UCSD-AML1 (cell line): Measurements from ENCODE around the gene BHLHE40.

Source experiments
- DNase-seq: peaks from one replicate; lab custom pipeline; 2025; ENCODE audit not compliant: unreplicated experiment; lab: John Stamatoyannopoulos, UW

The BHLHE40 gene

GRCh38 chr3:4982773-4983738 lies 3.8 kb downstream of the BHLHE40 start:
- no peak for DNase-seq

- no peak for DNase-seq
Observed at GRCh38 chr3:4983739-4984510, 4.7 kb downstream of the BHLHE40 start.

DNA sequence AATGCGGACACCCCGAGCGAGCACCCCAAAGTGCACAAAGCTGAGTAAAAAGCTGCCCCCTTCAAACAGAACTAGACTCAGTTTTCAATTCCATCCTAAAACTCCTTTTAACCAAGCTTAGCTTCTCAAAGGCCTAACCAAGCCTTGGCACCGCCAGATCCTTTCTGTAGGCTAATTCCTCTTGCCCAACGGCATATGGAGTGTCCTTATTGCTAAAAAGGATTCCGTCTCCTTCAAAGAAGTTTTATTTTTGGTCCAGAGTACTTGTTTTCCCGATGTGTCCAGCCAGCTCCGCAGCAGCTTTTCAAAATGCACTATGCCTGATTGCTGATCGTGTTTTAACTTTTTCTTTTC lies 5.3 kb downstream of the BHLHE40 start:
- no peak for DNase-seq

DNA sequence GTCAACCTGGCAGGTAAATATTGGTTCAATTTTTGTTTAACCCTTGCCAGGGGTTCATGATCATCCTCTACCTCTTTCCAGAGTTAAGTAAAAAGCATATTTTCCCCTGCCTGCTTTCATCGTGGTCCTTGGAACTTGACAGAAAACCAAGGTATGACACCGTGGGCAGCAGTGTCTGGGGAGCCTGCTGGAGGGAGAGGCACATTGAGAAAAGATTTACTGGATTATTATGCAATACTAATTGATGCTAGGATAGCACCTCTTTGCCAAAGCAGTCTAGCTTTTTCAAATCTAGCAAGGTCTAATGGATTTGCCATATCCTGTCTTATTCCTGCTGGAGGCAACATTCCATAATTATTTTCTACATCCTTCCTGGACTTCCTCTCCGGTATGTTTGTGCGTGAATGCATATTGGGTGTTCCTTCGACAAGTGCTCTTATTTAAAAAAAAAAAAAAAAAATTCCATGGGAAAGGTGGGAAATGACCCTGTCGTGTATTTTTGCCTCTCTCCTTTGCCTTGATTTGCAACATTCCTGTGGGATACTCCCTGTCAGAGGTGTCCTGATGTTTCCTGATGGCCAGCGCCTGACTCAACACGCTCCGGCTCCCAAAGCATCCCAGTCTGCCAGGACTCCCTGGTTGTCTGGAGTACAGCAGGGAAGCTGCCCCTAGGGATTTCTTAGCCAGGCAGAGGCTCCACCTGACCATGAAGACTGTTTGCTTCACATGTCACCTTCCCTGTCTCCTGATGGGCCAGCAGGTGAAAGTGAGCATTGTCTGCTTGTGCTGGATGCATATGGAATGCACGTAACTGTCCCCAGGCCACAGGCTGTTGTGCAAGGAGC lies 6.3 kb downstream of the BHLHE40 start:
- DNase-seq: peak; percentile 46

DNA sequence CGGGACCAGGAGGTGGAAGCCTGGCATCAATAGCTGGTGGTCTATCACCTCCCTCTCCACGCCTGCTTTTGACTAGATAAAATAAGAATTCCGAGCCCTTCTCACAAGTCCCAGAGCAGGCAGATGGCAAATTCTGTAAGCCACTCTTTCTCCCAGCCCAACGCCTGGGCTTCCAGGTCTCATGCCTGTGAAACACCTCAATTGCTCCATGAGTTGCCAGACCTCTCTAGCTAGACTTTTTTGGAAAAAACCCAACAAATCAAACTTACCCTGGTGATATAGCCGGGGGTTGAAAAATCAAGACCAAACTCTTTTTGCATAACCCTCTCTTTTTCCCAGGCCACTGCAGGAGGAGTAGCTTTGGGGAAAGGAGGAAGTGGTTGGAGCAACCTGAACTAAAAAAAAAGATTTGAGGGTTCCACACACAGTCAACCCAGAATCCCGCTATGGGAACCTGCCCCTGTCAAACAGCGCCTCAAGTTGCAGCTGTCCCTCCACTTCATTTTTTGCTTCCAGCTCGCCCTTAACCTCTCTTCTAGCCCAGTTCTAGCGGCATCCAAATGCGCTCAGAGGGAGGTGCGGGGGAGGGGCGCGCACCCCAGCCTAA lies 7.0 kb downstream of the BHLHE40 start:
- DNase-seq: no peak

- peak; percentile 87 for DNase-seq
Observed at GRCh38 chr3:4986782-4987537, 7.7 kb downstream of the BHLHE40 start.

DNA sequence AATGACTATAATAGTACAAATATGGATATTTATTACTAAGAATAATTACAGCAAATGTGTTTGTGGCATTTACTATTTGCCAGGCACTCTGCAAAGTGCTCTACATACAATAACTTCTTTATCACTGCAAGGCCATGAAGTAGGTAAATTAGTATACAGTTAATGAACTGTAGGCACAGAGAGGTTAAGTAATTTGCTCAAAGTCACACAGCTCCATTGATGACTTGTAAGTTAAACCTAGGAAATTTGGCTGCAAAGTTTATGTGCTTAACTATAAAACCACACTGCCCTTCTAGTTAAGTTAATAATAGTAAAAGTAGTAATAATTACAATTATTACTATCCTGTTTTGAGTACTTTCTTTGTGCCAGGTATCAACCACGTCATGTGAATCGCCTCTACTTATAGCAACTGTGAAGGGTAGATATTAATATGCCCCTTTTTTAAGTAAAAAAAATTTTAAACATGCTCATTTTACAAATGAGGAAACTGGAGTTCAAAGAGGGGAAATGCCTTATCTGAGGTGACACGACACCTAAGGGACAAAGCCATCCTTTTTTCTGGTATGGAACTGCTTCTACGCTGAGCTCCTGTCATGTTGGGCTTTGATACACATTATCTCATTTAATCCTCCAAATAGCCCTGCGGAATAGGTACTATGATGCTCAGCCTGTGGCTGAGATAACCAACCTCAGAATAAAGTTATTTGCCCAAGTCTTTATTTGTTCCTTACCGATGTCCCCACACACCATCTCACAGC lies 8.5 kb downstream of the BHLHE40 start:
- no peak for DNase-seq

DNA sequence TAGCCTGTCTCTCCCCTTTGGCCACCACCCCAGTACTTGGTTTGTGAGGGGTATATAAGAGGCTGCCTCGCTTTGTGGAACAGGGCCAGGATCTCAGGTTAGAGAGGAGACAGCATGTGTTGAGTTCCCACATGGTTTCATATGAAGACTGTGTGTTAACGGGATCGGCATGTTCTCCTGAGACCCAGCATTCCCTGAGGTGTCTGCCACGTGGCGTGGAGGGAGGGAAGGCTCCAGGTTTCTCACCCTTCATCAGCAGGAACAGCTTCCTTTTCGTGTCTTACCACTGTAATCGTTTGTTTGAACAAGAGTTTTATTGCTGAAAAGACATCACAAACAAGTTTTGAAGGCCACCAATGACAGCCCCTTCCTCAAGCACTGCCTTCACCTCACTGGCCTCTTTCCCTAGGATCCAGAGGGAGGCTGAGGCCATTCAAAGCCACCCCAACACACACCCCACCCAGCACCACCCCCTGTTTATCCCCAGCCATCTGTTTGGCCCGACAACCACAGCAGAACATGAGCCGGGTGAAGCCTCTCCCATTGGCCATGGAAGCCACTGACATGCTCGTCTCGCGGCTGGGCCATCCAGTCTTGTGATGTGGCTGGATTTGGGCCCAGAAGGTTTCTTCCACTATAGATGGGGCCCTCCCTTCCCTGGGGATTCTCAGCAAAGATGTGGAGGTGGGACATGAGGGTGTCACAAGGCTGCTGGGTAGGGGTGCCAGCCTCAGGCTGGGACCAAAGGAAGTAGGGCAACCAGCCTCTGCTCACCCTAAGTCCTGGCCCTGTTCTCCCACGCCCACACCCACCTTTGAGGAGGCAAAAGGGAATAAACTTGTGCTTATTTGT lies 10.0 kb downstream of the BHLHE40 start:
- no peak for DNase-seq

DNA sequence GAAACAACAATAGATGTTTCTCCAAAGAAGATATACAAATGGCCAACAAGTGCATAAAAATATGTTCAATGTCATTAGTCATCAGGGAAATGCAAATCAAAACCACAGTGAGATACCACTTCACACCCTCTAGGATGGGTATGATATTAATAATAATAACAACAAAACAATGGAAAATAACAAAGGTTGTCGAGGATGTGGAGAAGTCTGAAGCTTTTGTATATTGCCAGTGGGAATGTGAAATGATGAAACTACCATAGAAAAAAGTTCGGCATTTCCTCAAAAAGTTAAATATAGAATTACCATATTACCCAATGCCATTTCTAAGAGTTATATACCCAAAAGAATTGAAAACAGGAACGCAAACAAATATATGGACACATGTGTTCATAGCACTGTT lies 10.8 kb downstream of the BHLHE40 start:
- DNase-seq: no peak

- DNase-seq: no peak
Observed at GRCh38 chr3:4992118-4992517, 12.9 kb downstream of the BHLHE40 start.

- DNase-seq: no peak
Observed at GRCh38 chr3:4993276-4994143, 14.3 kb downstream of the BHLHE40 start.

DNA sequence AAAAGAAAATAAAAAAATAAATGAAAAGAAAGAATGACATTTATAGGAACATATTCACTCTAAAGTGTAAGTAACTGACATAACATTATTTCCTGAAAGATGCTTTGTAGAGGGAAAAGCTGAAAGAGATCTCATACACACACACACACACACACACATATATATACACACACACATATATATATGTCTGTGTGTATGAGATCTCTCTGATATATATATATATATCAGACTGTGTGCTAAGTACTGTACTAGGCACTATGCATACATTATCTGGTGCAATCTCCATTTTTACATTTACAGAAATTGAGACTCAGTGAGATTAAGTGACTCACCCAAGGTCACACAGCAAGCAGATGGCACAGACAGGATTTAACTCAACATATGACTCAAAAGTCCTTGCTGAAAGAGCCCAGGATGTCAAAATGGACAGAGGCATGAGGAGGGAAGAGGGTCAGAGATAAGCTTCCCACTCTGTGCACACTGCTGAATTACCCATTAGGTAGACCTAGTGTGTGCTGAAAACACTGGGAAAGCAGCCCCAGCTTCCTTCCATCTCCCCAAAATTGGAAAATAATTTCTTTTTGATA lies 15.0 kb downstream of the BHLHE40 start:
- no peak for DNase-seq

DNA sequence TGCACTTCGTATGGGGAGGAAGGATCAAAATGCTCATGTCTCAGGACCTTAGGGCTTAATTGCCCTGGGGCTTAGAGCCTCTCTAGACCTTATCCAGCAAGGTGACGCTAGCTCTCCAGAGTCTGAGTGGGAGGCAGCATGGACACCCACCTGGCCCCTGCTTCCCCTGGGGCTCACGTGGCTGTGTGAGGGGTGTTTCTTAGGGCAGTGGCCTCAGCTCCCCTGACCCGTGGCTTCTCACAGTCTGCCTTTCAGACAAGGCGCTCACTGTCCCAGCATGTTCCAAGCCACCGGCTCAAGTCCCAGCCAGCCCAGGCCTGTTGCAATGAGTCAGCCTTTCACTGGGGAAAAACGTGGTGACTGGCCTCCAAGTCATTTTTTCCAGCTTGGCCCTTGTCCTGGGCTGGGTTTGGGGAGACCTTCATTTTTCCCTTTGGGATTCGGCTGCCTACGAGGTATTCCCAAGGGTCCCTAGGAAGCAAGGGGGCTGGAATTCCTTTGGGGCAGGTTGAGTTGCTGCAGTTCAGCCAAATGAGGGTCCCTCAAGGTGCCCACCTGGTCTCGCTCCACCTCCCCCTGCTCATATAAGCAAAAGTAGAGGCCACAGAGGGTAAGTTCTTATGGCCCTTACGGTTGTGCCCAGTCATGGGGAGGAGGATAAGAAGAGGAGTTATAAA lies 15.7 kb downstream of the BHLHE40 start:
- DNase-seq: peak; percentile 58

DNA sequence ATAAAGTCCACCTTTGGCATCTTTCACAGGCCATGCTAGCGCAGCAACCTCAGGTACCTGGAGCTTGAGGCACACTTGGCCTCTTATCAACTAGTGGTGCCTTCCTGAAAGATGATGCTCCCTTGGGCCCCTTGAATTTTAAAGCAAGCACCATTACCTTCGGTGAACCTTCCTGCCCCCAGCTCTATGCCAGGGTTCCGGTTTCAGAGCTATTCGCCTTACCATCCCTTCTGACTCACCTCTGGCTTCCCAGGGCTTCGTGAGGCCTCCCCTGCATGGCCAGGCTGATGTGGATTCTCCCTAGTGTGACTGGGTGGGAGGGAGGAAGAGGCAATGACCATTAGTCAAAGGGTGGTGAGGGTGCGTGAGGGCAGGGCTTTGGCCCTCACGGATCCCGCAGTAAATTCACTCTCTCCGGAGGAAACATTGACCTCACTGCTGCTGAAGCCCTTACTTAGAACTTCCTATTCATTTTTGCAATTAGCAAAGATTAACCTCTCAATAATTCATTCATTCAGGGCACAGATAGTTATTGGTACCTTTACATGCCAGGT lies 16.3 kb downstream of the BHLHE40 start:
- no peak for DNase-seq

DNA sequence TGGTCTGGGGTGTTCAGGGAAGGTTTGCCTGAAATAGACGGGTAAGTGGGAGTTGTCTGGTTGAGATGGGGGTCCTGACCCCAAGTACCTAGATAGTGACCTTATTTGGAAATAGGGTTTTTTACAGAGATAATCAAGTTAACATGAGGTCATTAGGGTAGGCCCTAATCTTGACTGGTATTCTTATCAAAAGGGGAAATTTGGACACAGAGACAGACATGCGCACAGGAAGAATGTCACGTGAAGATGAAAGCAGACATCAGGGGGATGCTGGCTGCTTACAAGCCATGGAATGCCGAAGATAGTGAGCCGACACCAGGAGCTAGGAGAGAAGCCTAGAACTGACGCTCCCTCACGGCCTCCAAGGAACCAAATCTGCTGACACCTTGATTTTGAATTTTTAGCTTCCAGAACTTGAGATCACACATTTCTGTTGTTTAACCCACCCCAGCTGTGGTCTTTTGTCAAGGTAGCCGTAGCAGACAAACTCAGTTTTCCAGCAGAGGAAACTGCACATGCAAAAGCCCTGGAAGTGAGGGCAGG lies 17.1 kb downstream of the BHLHE40 start:
- no peak for DNase-seq

DNA sequence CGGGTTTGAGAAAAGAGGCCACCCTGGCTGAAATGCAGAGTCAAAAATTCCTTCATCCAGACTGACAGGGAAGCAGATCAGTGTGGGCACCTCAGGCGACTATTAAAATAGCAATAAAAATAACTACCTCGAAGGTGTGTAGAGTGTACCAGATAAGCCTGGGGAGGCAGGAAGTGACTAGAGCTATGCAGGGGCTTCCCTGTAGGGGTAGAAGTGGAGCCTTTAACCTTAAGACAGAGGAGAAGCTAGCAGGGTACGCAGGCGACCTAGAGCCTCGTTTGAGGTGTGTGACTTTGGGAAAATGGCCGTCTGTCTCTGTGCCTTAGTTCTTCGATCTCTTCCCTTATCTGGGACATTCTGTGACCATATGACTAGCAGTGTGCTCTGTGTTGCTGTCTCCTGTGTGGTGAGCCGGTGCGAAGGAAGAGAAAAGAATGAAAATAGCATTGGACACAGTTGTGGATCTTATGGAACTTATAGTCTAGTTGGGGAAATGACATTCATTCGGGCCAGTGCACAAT lies 17.6 kb downstream of the BHLHE40 start:
- no peak for DNase-seq
